SJSA1 (cell line): ENCODE measurements around the gene DOCK4. TPM values are rescaled to one million over a fixed set of nuclear protein-coding genes. Genes with fewer than 3 reads are reported as not detected.
"Not testable (repeated sequence)": the region's sequence is repeated elsewhere in the genome, so short reads cannot be mapped to it uniquely, and the experiment has no call there.

ENCODE experiments used
- DNase-seq, 2 experiments: peaks; one replicate each; pipeline ENCODE4 v3.0.0-alpha.2; 2015 to 2020; ENCODE audit warnings: low spot score in 2 of 2, low read depth in 1 of 2
- H3K27ac ChIP-seq: fragments of 250-450 bp; sonication (Bioruptor Pico); 2 replicates; pipeline ENCODE4 v1.5.1; 2020; ENCODE audit warnings: mild to moderate bottlenecking, moderate library complexity
- H3K27me3 ChIP-seq: fragments of 250-450 bp; sonication (Bioruptor Pico); replicated peaks from 2 replicates; pipeline ENCODE4 v1.5.1; 2020; ENCODE audit warnings: mild to moderate bottlenecking, moderate library complexity
- H3K36me3 ChIP-seq: fragments of 250-450 bp; sonication (Bioruptor Pico); 2 replicates; pipeline ENCODE4 v1.5.1; 2020; ENCODE audit warnings: mild to moderate bottlenecking
- H3K4me1 ChIP-seq: fragments of 250-450 bp; sonication (Bioruptor Pico); replicated peaks from 2 replicates; pipeline ENCODE4 v1.6.1; 2021; ENCODE audit warnings: mild to moderate bottlenecking
- H3K4me3 ChIP-seq: fragments of 250-450 bp; sonication (Bioruptor Pico); 2 replicates; pipeline ENCODE4 v1.5.1; 2020; ENCODE audit warnings: mild to moderate bottlenecking
- H3K9me3 ChIP-seq: fragments of 250-450 bp; sonication (Bioruptor Pico); replicated peaks from 2 replicates; pipeline ENCODE4 v1.5.1; 2020; ENCODE audit warnings: mild to moderate bottlenecking
- total RNA-seq: library from RNA; depleted of rRNA; stranded (reverse); fragments of >200 nt; shearing (Covaris generic); gene quantifications from 2 replicates; pipeline ENCODE4 v1.2.3, GENCODE V29; 2014

DOCK4 gene
- total RNA-seq, 1 experiment from 2014 or later = 1.3 TPM

DNA sequence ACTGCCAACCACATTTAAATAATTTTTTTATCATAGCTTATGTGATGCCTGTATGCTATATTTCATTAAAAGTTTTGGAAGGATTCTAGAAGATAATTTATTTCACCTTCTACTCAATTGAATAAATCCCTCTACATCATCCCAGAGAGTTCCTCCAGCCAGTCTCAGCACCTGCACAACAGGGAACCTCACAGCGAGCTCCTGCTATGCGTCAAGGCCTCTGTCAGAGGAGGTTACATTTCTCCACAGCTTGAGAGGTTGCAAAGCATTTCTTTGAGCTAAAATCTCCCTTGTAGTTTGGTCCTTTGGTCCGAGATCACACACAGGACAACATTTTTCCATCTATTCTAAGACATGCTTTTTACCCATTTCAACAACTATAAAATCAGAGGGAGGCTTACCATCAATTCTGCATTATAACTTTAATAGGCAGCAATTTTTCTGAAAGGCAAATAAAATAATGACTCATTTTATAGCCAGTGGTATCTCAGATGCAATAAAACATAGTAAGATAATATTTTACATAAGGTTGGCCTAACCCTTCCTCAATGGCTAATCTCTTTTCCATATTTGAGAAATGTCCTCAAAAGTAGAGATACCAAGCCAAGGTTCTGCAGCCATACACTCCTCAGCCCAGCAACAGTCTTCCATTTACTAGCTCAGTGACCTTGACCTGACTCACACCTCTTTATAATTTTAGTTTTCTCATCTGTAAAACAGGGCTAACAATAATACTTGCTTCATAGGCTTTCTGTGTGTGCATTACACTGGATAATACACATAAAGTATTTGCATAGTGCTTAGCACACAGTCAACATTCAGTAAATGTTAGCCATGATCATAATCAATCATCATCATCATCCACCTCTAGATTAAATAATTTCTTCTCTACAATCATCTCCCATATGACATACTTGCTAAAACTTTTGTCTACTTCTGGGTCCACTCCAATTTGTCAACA, 68.8 kb downstream of the DOCK4 start:
- H3K4me3 ChIP-seq = no peak overlapping the region
- H3K4me1 ChIP-seq = no peaks in the 10 kb centered on the region
- H3K27me3 ChIP-seq = no peaks in the 10 kb centered on the region
- H3K36me3 ChIP-seq = no peaks in the 10 kb centered on the region
- H3K27ac ChIP-seq = no peak overlapping the region
- no peaks in the 10 kb centered on the region for H3K9me3 ChIP-seq
- no peak for DNase-seq

DNA sequence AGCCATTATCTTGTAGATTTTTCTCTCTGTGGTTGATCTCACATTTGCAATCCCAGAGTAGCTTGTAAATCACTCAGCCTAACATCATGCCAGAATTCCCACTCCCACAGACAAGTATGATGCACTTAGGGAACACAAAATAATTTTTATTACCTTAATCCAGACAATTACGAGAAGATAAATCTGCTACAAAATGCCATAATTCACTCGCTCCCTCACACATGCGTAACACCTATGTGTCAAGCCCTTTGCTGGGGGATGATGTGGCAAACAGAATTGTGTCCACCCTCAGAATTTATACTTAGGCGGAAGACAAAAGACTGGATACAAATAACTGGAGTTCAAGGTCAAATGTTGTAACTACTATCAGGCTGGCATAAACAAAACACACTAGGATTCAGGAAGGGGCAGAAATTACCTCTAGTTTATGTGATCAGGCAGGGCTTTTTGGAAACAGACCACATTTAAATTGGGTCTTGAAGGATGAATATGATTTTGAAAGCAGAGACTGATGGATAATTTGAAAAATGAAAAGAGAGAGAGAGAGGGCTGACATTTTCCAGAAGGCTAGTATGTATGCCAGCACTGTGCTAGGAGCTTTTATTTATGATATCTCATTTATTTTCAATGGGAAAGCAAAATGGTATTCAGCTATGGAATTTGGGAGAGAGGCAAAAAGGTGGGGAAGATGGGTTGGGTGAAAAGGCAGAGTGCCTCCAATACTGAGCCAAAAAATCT, 69.8 kb downstream of the DOCK4 start:
- Histone ChIP-seq H3K36me3 (no peaks in the 10 kb centered on the region), H3K4me3 (no peak overlapping the region), H3K4me1 (no peaks in the 10 kb centered on the region), H3K27ac (no peak overlapping the region), H3K27me3 (no peaks in the 10 kb centered on the region), H3K9me3 (no peaks in the 10 kb centered on the region)
- DNase-seq = no peak

DNA sequence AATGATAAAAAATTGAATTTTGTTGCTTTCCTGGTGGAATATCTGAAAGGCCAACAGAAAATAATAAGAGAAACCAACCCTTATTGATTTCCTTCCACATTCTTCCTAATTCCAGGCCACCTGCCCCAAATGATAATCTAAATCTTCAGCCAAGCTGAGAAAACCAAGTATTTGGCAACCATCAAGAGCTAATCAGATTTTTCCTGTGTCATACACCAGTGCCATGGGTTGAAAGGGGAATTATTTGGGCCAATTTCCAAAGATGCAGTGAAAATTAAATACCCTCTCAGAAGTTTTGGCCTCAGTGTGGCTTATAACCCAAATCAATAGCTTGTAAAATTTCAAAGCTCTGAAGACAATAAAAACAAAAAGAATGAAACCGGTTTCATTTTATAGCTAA, 70.4 kb downstream of the DOCK4 start:
- no peaks in the 10 kb centered on the region for H3K36me3 ChIP-seq
- H3K27me3 ChIP-seq = no peaks in the 10 kb centered on the region
- H3K27ac ChIP-seq = no peak overlapping the region
- no peaks in the 10 kb centered on the region for H3K9me3 ChIP-seq
- no peak overlapping the region for H3K4me3 ChIP-seq
- H3K4me1 ChIP-seq = no peaks in the 10 kb centered on the region
- no peak for DNase-seq

DNA sequence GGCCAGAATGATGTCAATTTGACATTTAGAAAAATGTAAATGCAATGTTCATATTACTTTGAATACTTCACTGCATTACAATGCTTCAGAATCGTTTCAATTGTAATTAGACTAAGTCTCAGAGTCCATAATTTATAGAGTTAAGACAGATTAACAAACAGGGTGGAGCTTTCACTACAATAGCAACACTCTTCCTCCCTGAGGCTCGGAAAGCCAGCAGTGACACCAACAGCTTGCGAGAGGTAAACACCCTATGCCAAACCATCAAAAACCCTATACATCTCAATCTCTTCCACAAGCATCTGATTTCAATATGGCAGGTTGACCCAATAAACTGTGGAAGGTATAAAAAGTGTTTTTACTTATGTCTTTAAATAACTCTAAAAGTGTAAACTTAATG, 72.2 kb downstream of the DOCK4 start:
- Histone ChIP-seq H3K27ac (no peak overlapping the region), H3K4me3 (no peak overlapping the region), H3K27me3 (no peaks in the 10 kb centered on the region), H3K36me3 (no peaks in the 10 kb centered on the region), H3K9me3 (no peaks in the 10 kb centered on the region), H3K4me1 (no peaks in the 10 kb centered on the region)
- DNase-seq = no peak

DNA sequence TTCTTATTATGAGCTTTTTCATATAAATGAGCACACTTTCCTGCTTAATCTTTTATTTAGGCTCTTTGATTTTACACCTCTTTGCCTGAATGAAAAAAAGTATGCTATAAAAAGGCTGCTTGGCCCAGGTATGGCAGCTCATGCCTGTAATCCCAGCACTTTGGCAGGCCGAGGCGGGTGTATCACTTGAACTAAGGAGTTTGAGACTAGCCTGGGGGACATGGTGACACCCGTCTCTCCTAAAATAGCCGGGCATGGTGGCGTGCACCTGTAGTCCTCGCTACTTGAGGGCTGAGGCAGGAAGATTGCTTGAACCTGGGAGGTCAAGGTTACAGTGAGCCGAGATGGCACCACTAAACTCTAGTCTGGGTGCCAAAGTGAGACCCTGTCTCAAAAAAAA, 72.9 kb downstream of the DOCK4 start:
- no peaks in the 10 kb centered on the region for H3K36me3 ChIP-seq
- H3K9me3 ChIP-seq = no peaks in the 10 kb centered on the region
- H3K27ac ChIP-seq = no peak overlapping the region
- no peak for DNase-seq
- no peaks in the 10 kb centered on the region for H3K4me1 ChIP-seq
- H3K27me3 ChIP-seq = no peaks in the 10 kb centered on the region
- no peak overlapping the region for H3K4me3 ChIP-seq

DNA sequence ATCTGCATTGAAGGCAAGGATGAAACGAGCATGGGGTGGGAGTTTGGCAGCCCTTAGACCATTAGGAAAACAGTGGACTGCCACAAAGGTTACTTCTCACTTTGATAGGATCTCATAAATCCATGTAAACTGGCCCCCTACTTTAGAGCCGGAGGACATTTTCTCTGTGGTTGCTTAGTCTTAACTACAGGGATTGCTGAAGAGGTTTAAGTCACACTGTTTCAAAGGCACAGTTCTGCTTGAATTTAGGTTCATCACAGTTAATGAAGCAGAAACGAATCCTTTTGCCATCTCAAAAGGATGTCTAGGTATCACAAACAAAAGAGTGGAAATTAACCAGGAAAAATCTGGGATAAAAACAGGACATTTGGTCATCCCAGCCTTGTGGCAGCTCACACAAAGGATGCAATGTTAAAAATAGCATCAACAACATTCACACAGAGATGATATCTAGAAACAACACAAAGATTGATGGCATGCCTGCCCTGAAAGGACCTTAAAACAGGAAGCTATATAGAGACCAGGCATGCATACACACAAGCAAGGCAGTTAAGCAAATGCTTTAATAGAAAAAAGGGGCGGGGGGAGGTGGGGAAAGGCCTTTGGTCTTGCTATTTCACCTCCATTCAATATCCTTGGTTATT, 74.0 kb downstream of the DOCK4 start:
- no peak for DNase-seq
- H3K9me3 ChIP-seq = no peaks in the 10 kb centered on the region
- H3K4me3 ChIP-seq = no peak overlapping the region
- no peaks in the 10 kb centered on the region for H3K4me1 ChIP-seq
- H3K27me3 ChIP-seq = no peaks in the 10 kb centered on the region
- no peak overlapping the region for H3K27ac ChIP-seq
- no peaks in the 10 kb centered on the region for H3K36me3 ChIP-seq

DNA sequence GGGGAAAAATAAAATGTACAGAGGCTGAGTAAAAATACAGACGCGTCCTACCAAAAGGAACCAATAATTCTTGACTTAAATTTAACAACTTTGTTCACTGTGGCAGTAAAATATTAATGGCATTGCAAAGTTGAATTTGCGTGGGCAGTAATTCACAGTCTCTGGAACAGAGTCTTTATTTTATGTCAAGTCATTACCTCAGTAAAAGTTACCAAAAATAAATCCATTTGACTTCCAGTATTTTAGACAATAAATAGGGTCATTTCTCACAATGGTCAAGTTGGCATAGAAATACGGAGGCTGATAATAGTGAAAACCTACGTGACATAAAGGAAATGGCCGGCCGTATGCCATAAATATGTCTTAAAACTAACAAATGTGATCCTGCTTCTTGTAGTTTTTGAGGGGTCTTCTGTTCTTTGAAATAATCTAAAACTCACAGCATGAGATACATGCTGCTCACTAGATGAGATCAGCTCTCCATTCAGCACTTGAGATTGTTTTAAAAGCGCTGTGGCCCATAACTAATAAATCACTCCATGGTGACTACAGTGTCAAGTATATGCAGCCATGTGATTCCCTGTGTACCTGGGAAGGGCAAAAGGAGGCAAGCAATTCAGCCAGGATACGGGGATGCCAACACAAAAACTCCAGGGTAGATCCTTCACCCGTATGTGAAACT, 75.3 kb downstream of the DOCK4 start:
- no peak overlapping the region for H3K4me3 ChIP-seq
- H3K9me3 ChIP-seq = no peaks in the 10 kb centered on the region
- no peak for DNase-seq
- H3K27me3 ChIP-seq = no peaks in the 10 kb centered on the region
- no peaks in the 10 kb centered on the region for H3K4me1 ChIP-seq
- H3K27ac ChIP-seq = no peak overlapping the region
- no peaks in the 10 kb centered on the region for H3K36me3 ChIP-seq

GRCh38 chr7:112129655-112130323, 76.4 kb downstream of the DOCK4 start:
- Histone ChIP-seq H3K4me3 (no peak overlapping the region), H3K27ac (no peak overlapping the region), H3K27me3 (no peaks in the 10 kb centered on the region), H3K9me3 (no peaks in the 10 kb centered on the region), H3K4me1 (no peaks in the 10 kb centered on the region), H3K36me3 (no peaks in the 10 kb centered on the region)
- DNase-seq = no peak

- not testable (repeated sequence) for H3K36me3 ChIP-seq, H3K4me3 ChIP-seq
Observed at GRCh38 chr7:112128461-112129425, 77.5 kb downstream of the DOCK4 start.

GRCh38 chr7:112128041-112128440, 78.2 kb downstream of the DOCK4 start:
- not testable (repeated sequence) for H3K4me1 ChIP-seq, H3K36me3 ChIP-seq, H3K9me3 ChIP-seq, H3K27ac ChIP-seq, H3K27me3 ChIP-seq, DNase-seq, H3K4me3 ChIP-seq

More at GRCh38 chr7:112128461-112129425, 77.5 kb downstream of the DOCK4 start:
- H3K4me1 ChIP-seq, H3K9me3 ChIP-seq, DNase-seq, H3K27me3 ChIP-seq, H3K27ac ChIP-seq: not testable (repeated sequence)

DNA sequence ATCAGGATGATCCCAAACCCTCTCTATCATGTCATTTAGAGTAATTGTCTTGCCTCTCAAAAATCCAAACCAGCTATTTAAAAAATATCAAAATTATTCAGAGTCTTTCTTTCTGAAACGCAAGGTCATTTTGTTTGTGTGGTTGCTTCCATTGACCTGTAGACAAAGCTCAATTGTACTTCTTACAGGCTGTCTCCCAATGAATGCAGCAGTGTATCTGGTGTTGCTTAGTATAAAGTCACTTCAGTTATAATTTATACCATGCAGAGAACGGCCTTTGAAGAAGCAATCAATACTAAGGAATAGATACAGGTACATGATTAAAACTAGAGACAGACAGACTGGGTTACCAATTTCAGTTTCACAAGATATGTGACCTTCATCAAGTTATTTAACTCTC, 80.9 kb downstream of the DOCK4 start:
- Histone ChIP-seq H3K9me3 (no peaks in the 10 kb centered on the region), H3K4me1 (no peaks in the 10 kb centered on the region), H3K4me3 (no peak overlapping the region), H3K27me3 (no peaks in the 10 kb centered on the region), H3K36me3 (no peaks in the 10 kb centered on the region), H3K27ac (no peak overlapping the region)
- no peak for DNase-seq

- DNase-seq = no peak
- no peaks in the 10 kb centered on the region for H3K27me3 ChIP-seq
- no peaks in the 10 kb centered on the region for H3K4me1 ChIP-seq
- no peak overlapping the region for H3K27ac ChIP-seq
- H3K36me3 ChIP-seq = no peaks in the 10 kb centered on the region
- no peaks in the 10 kb centered on the region for H3K9me3 ChIP-seq
- H3K4me3 ChIP-seq = no peak overlapping the region
Observed at GRCh38 chr7:112124061-112124766, 82.0 kb downstream of the DOCK4 start.
